GM23338 (cell line): Measurements from ENCODE around the gene PPP2R2D. TPM values are rescaled to one million over a fixed set of nuclear protein-coding genes. Genes with fewer than 3 reads are reported as not detected.

Experiments
- ATAC-seq: fragments of 200-7000 bp; cut with Tn5 transposase; 3 replicates; pipeline ENCODE4 v1.9.1; 2020
- DNase-seq: peaks from one replicate; pipeline ENCODE4 v3.0.0-alpha.2; 2015; ENCODE audit warnings: low spot score
- H2AFZ ChIP-seq: fragments of 200-600 bp; sonication (generic); 2 replicates; pipeline ENCODE4 v1.8.0; 2016; ENCODE audit warnings: antibody characterized with exemption, mild to moderate bottlenecking, moderate library complexity
- H3F3A ChIP-seq: fragments of 200-600 bp; sonication (generic); replicated peaks from 2 replicates; pipeline ENCODE4 v1.8.0; 2017; ENCODE audit warnings: antibody characterized with exemption, mixed run types, low read depth
- H3K27ac ChIP-seq: fragments of 200-600 bp; sonication (generic); 2 replicates; pipeline ENCODE4 v1.6.1; 2016; ENCODE audit warnings: low read depth
- H3K27me3 ChIP-seq: fragments of 200-600 bp; sonication (generic); 2 replicates; pipeline ENCODE4 v1.8.0; 2016; ENCODE audit warnings: mild to moderate bottlenecking, mixed run types, moderate library complexity; ENCODE audit not compliant: insufficient read depth
- H3K36me3 ChIP-seq: fragments of 200-600 bp; sonication (generic); 2 replicates; pipeline ENCODE4 v1.8.0; 2016; ENCODE audit warnings: mild to moderate bottlenecking; ENCODE audit not compliant: insufficient read depth
- H3K4me1 ChIP-seq: fragments of 200-600 bp; sonication (generic); 2 replicates; pipeline ENCODE4 v1.8.0; 2016; ENCODE audit warnings: mild to moderate bottlenecking, moderate library complexity; ENCODE audit not compliant: insufficient read depth
- H3K4me2 ChIP-seq: fragments of 200-600 bp; sonication (generic); 2 replicates; pipeline ENCODE4 v1.7.1; 2017; ENCODE audit warnings: mixed run types
- H3K4me3 ChIP-seq: fragments of 200-600 bp; sonication (generic); 2 replicates; pipeline ENCODE4 v1.6.1; 2016; ENCODE audit warnings: mixed run types
- H3K79me2 ChIP-seq: fragments of 200-600 bp; sonication (generic); replicated peaks from 2 replicates; pipeline ENCODE4 v1.8.0; 2017; ENCODE audit warnings: mild to moderate bottlenecking; ENCODE audit not compliant: insufficient read depth
- H3K9me2 ChIP-seq: fragments of 200-600 bp; sonication (generic); 2 replicates; pipeline ENCODE4 v1.8.0; 2017; ENCODE audit not compliant: insufficient read depth
- H4K20me1 ChIP-seq: fragments of 200-600 bp; sonication (generic); replicated peaks from 2 replicates; pipeline ENCODE4 v1.8.0; 2017; ENCODE audit warnings: mild to moderate bottlenecking; ENCODE audit not compliant: insufficient read depth
- H3K27ac Mint-ChIP-seq: 2 replicates; pipeline ENCODE4 v1.8.0; 2020; ENCODE audit warnings: inconsistent platforms, mild to moderate bottlenecking, moderate library complexity, mixed read lengths
- H3K27me3 Mint-ChIP-seq: 3 replicates; pipeline ENCODE4 v1.8.0; 2022; ENCODE audit warnings: low read depth, mild to moderate bottlenecking, moderate library complexity, mixed read lengths, inconsistent platforms; ENCODE audit not compliant: insufficient read depth, poor library complexity
- H3K36me3 Mint-ChIP-seq: 3 replicates; pipeline ENCODE4 v1.8.0; 2021; ENCODE audit warnings: low read depth, mild to moderate bottlenecking, inconsistent platforms, moderate library complexity, mixed read lengths
- H3K4me1 Mint-ChIP-seq: 3 replicates; pipeline ENCODE4 v1.8.0; 2020; ENCODE audit warnings: mild to moderate bottlenecking, inconsistent platforms, mixed read lengths
- H3K4me3 Mint-ChIP-seq: 3 replicates; pipeline ENCODE4 v1.8.0; 2021; ENCODE audit warnings: moderate library complexity, mild to moderate bottlenecking, inconsistent platforms, mixed read lengths
- H3K9me3 Mint-ChIP-seq: 3 replicates; pipeline ENCODE4 v1.8.0; 2020; ENCODE audit warnings: moderate library complexity, mild to moderate bottlenecking, inconsistent platforms, mixed read lengths
- EZH2phosphoT487 ChIP-seq: fragments of 200-600 bp; sonication (generic); IDR thresholded peaks from one replicate; pipeline ENCODE4 v1.8.1; 2018; ENCODE audit warnings: antibody characterized with exemption; ENCODE audit not compliant: unreplicated experiment
- JUNB ChIP-seq: IDR thresholded peaks from one replicate; pipeline ENCODE4 v1.6.1; 2016; ENCODE audit warnings: antibody characterized with exemption; ENCODE audit not compliant: unreplicated experiment
- NANOG ChIP-seq: IDR thresholded peaks from 2 replicates; pipeline ENCODE4 v1.6.1; 2016; ENCODE audit warnings: antibody characterized with exemption, borderline replicate concordance
- POLR2AphosphoS5 ChIP-seq: IDR thresholded peaks from 2 replicates; pipeline ENCODE4 v1.6.1; 2016; ENCODE audit warnings: antibody characterized with exemption, low read depth
- STAT1 ChIP-seq: IDR thresholded peaks from one replicate; pipeline ENCODE4 v1.6.1; 2016; ENCODE audit warnings: antibody characterized with exemption; ENCODE audit not compliant: unreplicated experiment
- ZNF331 ChIP-seq: fragments of 250-450 bp; sonication (Bioruptor Pico); IDR thresholded peaks from 2 replicates; pipeline ENCODE4 v1.5.0; 2020; ENCODE audit warnings: low read depth, mild to moderate bottlenecking, moderate library complexity
- polyA plus RNA-seq: library from polyadenylated mRNA; unstranded; fragments of >200 nt; fragmentation: Nextera tagmentation; extraction: Ambion mirVana; gene quantifications from 2 replicates; pipeline ENCODE4 v1.2.1, GENCODE V29; 2016
- total RNA-seq: library from RNA; depleted of rRNA; stranded (reverse); fragments of >200 nt; shearing (Covaris generic); gene quantifications from 2 replicates; pipeline ENCODE4 v1.2.3, GENCODE V29; 2014
- TF ChIP-seq, protein P1 (sequence below): IDR thresholded peaks from 2 replicates; pipeline ENCODE4 v1.6.1; 2016; ENCODE audit warnings: antibody characterized with exemption
- TF ChIP-seq, protein P2 (sequence below): IDR thresholded peaks from one replicate; pipeline ENCODE4 v1.6.1; 2018; ENCODE audit warnings: antibody characterized with exemption; ENCODE audit not compliant: unreplicated experiment
- TF ChIP-seq, protein P3 (sequence below): fragments of 250-450 bp; sonication (Bioruptor Pico); IDR thresholded peaks from 2 replicates; pipeline ENCODE4 v1.5.0; 2020; ENCODE audit warnings: mild to moderate bottlenecking, moderate library complexity

PPP2R2D gene
- total and polyA plus RNA-seq, 2 experiments from 2014 or later = 28.8 to 33.7 TPM

DNA sequence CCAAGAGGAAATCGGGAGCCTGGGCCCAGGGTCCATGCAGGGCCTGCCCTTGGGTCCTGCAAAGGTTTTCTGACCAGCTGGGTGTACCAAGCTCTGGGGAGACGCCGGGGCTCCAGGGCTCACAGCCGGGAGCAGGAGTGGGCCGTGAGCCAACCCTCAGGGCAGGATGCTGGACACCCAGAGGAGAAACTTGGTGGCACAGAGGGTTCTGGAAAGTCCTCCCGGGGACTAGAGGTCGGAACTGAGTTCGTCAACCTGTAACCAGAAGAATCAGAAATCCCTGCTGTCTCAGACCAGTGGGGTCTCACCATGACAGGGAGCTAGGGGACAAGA lies 29.2 kb upstream of the PPP2R2D start:
- Histone ChIP-seq H2AFZ (no peak overlapping the region), H3F3A (no peaks in the 10 kb centered on the region), H3K36me3 (no peaks in the 10 kb centered on the region), H3K4me2 (no peak overlapping the region), H3K27ac (no peak overlapping the region), H3K4me1 (no peaks in the 10 kb centered on the region; the same call in 1 of the 2 replicates), H3K79me2 (no peaks in the 10 kb centered on the region), H4K20me1 (no peaks in the 10 kb centered on the region), H3K4me3 (no peak overlapping the region), H3K9me2 (no peaks in the 10 kb centered on the region), H3K27me3 (no peaks in the 10 kb centered on the region)
- Mint-ChIP-seq H3K27ac (no peak overlapping the region), H3K4me3 (no peak overlapping the region), H3K9me3 (peaks cover 11% of the 10 kb centered on the region), H3K36me3 (peaks cover 8% of the 10 kb centered on the region; the same call in 2 of the 3 replicates), H3K27me3 (peaks cover 10% of the 10 kb centered on the region), H3K4me1 (peaks cover 6% of the 10 kb centered on the region)
- TF ChIP-seq EZH2phosphoT487 = no peak
- TF ChIP-seq JUNB = no peak
- TF ChIP-seq, protein P1, sequence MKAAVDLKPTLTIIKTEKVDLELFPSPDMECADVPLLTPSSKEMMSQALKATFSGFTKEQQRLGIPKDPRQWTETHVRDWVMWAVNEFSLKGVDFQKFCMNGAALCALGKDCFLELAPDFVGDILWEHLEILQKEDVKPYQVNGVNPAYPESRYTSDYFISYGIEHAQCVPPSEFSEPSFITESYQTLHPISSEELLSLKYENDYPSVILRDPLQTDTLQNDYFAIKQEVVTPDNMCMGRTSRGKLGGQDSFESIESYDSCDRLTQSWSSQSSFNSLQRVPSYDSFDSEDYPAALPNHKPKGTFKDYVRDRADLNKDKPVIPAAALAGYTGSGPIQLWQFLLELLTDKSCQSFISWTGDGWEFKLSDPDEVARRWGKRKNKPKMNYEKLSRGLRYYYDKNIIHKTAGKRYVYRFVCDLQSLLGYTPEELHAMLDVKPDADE = no peak
- TF ChIP-seq NANOG = no peak
- TF ChIP-seq POLR2AphosphoS5 = no peak
- no peak for TF ChIP-seq ZNF331 (CRISPR knock-in tag)
- TF ChIP-seq STAT1 = no peak
- ATAC-seq (no peak), DNase-seq (no peak)

DNA sequence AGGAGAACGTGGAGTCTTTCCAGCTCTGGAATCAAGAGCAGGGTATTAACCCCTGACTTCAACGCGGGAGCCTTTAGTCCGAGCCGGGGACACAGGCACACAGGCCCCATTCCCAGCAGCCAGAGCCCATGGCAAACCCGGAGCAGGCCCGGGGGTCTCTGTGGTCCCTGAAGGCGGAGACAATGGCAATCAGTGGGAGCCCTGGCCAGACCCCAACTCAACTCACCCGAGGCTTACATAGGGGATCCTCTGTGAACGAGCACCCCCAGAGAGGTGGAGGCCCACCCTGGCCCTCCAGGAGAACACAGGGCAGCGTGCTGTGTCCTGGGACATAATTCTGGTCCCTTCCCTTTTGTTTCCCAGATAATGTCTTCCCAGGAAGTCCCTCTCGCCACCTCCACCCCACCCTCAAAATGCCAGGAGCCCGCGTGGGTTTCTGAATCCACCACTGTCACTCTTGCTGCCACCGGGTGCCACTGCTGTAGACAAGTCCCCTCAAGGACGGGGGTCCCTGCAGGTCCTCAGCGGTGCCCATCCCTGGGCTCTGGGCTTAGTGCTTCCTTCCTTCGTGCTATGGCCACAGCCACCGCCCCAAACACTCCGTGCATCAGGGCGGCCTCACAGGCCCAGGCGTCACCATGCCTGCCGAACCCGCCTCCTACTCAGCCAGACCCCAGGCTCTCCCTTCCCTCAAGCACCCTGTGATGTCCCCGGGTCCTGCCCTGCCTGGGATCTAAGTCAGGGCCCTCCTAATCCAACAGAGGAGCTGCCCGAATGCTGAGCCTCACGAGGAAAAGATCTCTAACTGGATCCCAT lies 28.6 kb upstream of the PPP2R2D start:
- no peaks in the 10 kb centered on the region for H3K27me3 ChIP-seq
- Mint-ChIP-seq H3K9me3 (peaks cover 11% of the 10 kb centered on the region), H3K27ac (no peak overlapping the region), H3K4me1 (peaks cover 6% of the 10 kb centered on the region), H3K27me3 (peaks cover 10% of the 10 kb centered on the region), H3K36me3 (peaks cover 8% of the 10 kb centered on the region; the same call in 2 of the 3 replicates), H3K4me3 (no peak overlapping the region)
- no peaks in the 10 kb centered on the region for H4K20me1 ChIP-seq
- H2AFZ ChIP-seq = no peak overlapping the region
- no peaks in the 10 kb centered on the region for H3F3A ChIP-seq
- H3K27ac ChIP-seq = no peak overlapping the region
- H3K9me2 ChIP-seq = no peaks in the 10 kb centered on the region
- no peaks in the 10 kb centered on the region for H3K36me3 ChIP-seq
- H3K4me1 ChIP-seq = no peaks in the 10 kb centered on the region; the same call in 1 of the 2 replicates
- ATAC-seq = no peak
- no peak overlapping the region for H3K4me3 ChIP-seq
- no peak for DNase-seq
- no peak overlapping the region for H3K4me2 ChIP-seq
- H3K79me2 ChIP-seq = no peaks in the 10 kb centered on the region
- TF ChIP-seq, protein P2, sequence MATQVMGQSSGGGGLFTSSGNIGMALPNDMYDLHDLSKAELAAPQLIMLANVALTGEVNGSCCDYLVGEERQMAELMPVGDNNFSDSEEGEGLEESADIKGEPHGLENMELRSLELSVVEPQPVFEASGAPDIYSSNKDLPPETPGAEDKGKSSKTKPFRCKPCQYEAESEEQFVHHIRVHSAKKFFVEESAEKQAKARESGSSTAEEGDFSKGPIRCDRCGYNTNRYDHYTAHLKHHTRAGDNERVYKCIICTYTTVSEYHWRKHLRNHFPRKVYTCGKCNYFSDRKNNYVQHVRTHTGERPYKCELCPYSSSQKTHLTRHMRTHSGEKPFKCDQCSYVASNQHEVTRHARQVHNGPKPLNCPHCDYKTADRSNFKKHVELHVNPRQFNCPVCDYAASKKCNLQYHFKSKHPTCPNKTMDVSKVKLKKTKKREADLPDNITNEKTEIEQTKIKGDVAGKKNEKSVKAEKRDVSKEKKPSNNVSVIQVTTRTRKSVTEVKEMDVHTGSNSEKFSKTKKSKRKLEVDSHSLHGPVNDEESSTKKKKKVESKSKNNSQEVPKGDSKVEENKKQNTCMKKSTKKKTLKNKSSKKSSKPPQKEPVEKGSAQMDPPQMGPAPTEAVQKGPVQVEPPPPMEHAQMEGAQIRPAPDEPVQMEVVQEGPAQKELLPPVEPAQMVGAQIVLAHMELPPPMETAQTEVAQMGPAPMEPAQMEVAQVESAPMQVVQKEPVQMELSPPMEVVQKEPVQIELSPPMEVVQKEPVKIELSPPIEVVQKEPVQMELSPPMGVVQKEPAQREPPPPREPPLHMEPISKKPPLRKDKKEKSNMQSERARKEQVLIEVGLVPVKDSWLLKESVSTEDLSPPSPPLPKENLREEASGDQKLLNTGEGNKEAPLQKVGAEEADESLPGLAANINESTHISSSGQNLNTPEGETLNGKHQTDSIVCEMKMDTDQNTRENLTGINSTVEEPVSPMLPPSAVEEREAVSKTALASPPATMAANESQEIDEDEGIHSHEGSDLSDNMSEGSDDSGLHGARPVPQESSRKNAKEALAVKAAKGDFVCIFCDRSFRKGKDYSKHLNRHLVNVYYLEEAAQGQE = no peak
- TF ChIP-seq, protein P3, sequence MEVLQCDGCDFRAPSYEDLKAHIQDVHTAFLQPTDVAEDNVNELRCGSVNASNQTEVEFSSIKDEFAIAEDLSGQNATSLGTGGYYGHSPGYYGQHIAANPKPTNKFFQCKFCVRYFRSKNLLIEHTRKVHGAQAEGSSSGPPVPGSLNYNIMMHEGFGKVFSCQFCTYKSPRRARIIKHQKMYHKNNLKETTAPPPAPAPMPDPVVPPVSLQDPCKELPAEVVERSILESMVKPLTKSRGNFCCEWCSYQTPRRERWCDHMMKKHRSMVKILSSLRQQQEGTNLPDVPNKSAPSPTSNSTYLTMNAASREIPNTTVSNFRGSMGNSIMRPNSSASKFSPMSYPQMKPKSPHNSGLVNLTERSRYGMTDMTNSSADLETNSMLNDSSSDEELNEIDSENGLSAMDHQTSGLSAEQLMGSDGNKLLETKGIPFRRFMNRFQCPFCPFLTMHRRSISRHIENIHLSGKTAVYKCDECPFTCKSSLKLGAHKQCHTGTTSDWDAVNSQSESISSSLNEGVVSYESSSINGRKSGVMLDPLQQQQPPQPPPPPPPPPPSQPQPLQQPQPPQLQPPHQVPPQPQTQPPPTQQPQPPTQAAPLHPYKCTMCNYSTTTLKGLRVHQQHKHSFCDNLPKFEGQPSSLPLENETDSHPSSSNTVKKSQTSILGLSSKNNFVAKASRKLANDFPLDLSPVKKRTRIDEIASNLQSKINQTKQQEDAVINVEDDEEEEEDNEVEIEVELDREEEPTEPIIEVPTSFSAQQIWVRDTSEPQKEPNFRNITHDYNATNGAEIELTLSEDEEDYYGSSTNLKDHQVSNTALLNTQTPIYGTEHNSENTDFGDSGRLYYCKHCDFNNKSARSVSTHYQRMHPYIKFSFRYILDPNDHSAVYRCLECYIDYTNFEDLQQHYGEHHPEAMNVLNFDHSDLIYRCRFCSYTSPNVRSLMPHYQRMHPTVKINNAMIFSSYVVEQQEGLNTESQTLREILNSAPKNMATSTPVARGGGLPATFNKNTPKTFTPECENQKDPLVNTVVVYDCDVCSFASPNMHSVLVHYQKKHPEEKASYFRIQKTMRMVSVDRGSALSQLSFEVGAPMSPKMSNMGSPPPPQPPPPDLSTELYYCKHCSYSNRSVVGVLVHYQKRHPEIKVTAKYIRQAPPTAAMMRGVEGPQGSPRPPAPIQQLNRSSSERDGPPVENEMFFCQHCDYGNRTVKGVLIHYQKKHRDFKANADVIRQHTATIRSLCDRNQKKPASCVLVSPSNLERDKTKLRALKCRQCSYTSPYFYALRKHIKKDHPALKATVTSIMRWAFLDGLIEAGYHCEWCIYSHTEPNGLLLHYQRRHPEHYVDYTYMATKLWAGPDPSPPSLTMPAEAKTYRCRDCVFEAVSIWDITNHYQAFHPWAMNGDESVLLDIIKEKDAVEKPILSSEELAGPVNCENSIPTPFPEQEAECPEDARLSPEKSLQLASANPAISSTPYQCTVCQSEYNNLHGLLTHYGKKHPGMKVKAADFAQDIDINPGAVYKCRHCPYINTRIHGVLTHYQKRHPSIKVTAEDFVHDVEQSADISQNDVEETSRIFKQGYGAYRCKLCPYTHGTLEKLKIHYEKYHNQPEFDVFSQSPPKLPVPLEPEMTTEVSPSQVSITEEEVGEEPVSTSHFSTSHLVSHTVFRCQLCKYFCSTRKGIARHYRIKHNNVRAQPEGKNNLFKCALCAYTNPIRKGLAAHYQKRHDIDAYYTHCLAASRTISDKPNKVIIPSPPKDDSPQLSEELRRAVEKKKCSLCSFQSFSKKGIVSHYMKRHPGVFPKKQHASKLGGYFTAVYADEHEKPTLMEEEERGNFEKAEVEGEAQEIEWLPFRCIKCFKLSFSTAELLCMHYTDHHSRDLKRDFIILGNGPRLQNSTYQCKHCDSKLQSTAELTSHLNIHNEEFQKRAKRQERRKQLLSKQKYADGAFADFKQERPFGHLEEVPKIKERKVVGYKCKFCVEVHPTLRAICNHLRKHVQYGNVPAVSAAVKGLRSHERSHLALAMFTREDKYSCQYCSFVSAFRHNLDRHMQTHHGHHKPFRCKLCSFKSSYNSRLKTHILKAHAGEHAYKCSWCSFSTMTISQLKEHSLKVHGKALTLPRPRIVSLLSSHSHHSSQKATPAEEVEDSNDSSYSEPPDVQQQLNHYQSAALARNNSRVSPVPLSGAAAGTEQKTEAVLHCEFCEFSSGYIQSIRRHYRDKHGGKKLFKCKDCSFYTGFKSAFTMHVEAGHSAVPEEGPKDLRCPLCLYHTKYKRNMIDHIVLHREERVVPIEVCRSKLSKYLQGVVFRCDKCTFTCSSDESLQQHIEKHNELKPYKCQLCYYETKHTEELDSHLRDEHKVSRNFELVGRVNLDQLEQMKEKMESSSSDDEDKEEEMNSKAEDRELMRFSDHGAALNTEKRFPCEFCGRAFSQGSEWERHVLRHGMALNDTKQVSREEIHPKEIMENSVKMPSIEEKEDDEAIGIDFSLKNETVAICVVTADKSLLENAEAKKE (CRISPR knock-in tag) = no peak
- TF ChIP-seq JUNB = no peak
- TF ChIP-seq, protein P1 = no peak
